Tibial nerve (tissue), 4 donors: ENCODE measurements around the gene MTHFD1L.

ENCODE experiments used
- EP300 ChIP-seq, 2 donors: sonication (generic); formaldehyde crosslinking; IDR thresholded peaks; one replicate each; pipeline ENCODE4 v1.6.1; 2017; ENCODE audit warnings: antibody characterized with exemption in 2 of 2, mild to moderate bottlenecking in 1 of 2
- TF ChIP-seq, protein P1 (sequence below), 5 experiments: fragments of 200-600 bp in 3 of 5; fragments of 450-650 bp in 2 of 5; sonication (generic) in 3 of 5; IDR thresholded peaks; one replicate each; pipeline ENCODE4 v1.5.1; 2016 to 2019; ENCODE audit warnings: antibody characterized with exemption in 5 of 5, mild to moderate bottlenecking in 3 of 5, moderate library complexity in 2 of 5

DNA sequence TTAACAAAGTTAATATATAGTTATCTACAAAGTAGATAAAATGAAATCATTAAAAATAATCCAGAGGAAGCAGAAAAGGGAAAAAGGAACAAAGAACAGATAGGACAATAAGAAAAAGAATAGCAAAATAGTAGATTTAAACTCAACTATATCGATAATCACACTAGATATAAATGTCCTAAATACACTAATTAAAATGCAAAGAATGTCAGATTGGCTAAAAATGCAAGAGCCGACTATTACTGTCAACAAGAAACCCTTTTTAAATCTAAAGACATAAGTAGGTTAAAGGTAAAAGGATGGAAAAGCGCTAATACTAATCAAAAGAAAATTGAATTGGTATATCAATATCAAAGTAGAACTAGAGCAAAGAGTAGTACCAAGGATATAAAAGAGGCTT, 209.5 kb downstream of the MTHFD1L start:
- TF ChIP-seq, protein P1, sequence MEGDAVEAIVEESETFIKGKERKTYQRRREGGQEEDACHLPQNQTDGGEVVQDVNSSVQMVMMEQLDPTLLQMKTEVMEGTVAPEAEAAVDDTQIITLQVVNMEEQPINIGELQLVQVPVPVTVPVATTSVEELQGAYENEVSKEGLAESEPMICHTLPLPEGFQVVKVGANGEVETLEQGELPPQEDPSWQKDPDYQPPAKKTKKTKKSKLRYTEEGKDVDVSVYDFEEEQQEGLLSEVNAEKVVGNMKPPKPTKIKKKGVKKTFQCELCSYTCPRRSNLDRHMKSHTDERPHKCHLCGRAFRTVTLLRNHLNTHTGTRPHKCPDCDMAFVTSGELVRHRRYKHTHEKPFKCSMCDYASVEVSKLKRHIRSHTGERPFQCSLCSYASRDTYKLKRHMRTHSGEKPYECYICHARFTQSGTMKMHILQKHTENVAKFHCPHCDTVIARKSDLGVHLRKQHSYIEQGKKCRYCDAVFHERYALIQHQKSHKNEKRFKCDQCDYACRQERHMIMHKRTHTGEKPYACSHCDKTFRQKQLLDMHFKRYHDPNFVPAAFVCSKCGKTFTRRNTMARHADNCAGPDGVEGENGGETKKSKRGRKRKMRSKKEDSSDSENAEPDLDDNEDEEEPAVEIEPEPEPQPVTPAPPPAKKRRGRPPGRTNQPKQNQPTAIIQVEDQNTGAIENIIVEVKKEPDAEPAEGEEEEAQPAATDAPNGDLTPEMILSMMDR (IDR thresholded peaks at IDR 0.05) = no peak
- no peak for TF ChIP-seq EP300 (IDR thresholded peaks at IDR 0.05)
